C4-2B (cell line): Measurements from ENCODE around the gene BDH1.
"Not testable (repeated sequence)": the region's sequence is repeated elsewhere in the genome, so short reads cannot be mapped to it uniquely, and the experiment has no call there.

Experiments
- ZFX ChIP-seq: fragments of 450-650 bp; IDR thresholded peaks from 2 replicates; pipeline ENCODE4 v1.6.1; 2017
- TF ChIP-seq, protein P1 (sequence below): fragments of 450-650 bp; conservative IDR thresholded peaks from 2 replicates; pipeline ENCODE4 v1.5.1; 2017; ENCODE audit warnings: mild to moderate bottlenecking

GRCh38 chr3:197586768-197587167 lies 31.0 kb upstream of the BDH1 start:
- TF ChIP-seq, protein P1, sequence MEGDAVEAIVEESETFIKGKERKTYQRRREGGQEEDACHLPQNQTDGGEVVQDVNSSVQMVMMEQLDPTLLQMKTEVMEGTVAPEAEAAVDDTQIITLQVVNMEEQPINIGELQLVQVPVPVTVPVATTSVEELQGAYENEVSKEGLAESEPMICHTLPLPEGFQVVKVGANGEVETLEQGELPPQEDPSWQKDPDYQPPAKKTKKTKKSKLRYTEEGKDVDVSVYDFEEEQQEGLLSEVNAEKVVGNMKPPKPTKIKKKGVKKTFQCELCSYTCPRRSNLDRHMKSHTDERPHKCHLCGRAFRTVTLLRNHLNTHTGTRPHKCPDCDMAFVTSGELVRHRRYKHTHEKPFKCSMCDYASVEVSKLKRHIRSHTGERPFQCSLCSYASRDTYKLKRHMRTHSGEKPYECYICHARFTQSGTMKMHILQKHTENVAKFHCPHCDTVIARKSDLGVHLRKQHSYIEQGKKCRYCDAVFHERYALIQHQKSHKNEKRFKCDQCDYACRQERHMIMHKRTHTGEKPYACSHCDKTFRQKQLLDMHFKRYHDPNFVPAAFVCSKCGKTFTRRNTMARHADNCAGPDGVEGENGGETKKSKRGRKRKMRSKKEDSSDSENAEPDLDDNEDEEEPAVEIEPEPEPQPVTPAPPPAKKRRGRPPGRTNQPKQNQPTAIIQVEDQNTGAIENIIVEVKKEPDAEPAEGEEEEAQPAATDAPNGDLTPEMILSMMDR, result not testable (repeated sequence)
- not testable (repeated sequence) for TF ChIP-seq ZFX
